ENCODE measurements around the gene TP53I13.

TP53I13 gene

DNA sequence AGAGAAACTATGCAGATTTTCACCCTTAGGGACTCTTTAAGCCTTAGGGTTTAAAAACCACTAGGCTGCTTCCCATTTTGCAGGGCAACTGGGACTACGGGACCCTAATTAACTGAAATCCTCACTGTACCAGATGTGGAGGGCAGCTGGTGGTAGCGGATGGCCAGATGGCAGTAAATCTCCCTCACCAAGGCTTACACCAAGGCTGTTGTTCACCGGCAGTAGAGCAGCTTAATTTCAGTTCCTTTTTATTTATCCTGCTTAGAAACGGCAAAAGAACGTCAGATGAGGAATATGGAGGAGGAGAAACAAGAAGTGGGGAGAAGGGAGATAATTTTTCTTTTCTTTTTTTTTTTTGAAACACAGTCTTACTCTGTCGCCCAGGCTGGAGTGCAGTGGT, 8.2 kb upstream of the TP53I13 start:
- ChIA-PET CTCF (interaction anchor here (0.7 kb wide), 1 partner anchor 15 kb away, joined by 5 read pairs; no protein-coding TSS in a partner anchor), POLR2A (no interaction called here)
- no peak for DNase-seq (ENCODE audit: extremely low spot score)
- no peak for TF ChIP-seq CTBP1 (IDR thresholded peaks at IDR 0.05; ENCODE audit: borderline replicate concordance)
- no peak for TF ChIP-seq BHLHE40 (IDR thresholded peaks at IDR 0.05; ENCODE audit: borderline replicate concordance)
- no peak for TF ChIP-seq LEF1 (IDR thresholded peaks at IDR 0.05; ENCODE audit: borderline replicate concordance)
- no peak for TF ChIP-seq TARDBP (IDR thresholded peaks at IDR 0.05)
- TF ChIP-seq, protein P1, sequence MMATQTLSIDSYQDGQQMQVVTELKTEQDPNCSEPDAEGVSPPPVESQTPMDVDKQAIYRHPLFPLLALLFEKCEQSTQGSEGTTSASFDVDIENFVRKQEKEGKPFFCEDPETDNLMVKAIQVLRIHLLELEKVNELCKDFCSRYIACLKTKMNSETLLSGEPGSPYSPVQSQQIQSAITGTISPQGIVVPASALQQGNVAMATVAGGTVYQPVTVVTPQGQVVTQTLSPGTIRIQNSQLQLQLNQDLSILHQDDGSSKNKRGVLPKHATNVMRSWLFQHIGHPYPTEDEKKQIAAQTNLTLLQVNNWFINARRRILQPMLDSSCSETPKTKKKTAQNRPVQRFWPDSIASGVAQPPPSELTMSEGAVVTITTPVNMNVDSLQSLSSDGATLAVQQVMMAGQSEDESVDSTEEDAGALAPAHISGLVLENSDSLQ (IDR thresholded peaks at IDR 0.05): no peak
- TF ChIP-seq NFRKB (IDR thresholded peaks at IDR 0.05): no peak

DNA sequence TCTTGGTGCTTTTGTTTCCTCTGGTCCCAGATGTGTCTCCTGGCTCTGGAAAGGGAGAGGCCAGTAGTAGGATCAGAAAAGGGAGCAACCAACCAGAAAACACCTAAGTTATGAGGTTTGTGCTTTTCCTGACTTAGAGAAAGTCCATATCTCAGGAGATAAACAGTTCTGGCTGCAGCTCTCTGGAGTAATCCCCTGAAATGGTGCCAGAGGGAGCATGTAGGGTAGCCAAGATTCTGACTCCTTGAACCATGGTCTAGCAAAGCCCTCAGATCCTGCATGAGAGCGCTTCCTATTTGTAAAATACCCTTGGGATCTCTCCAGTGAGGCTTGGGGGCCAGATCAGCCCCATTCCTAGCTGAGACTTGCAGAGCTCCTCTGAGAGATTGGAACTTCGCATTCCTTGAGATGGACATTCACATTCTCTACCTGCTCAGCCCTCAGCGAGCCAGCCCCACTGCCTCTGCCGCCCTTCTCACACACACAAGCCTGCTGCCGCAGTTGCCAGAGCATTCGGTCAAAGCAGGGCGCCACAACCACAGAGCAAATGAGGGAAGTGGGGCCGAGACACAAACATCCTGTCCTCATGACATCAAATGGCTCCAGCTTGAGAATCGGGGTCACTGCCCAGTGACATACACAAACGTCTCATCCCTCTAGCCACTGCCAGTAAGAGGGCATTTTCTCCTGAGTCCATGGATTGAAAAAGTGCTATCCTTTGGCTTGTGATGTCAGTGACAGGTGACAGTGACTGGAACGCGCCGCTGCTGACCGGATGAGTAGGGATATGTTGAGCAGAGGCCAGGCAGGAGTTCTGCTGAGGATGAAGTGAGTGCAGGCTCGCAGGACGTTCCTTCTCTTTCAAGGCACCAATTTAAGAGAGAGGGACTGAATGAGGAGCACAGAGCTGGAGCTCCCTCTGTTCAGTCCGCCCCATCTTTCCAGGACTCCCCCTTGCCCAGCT, 6.7 kb upstream of the TP53I13 start:
- no peak for DNase-seq (ENCODE audit: extremely low spot score)
- ChIA-PET CTCF (no interaction called here), POLR2A (interaction anchor here (1.0 kb wide), 1 partner anchor 30 kb away, joined by 3 read pairs; the partner anchor contains the start of gene ANKRD13B)
- TF ChIP-seq, protein P1 (IDR thresholded peaks at IDR 0.05): no peak
- TF ChIP-seq ARNT (IDR thresholded peaks at IDR 0.05) (no peak), TARDBP (IDR thresholded peaks at IDR 0.05) (no peak), HDGF (IDR thresholded peaks at IDR 0.05; ENCODE audit: borderline replicate concordance) (no peak), BHLHE40 (IDR thresholded peaks at IDR 0.05; ENCODE audit: borderline replicate concordance) (no peak), CTBP1 (IDR thresholded peaks at IDR 0.05; ENCODE audit: borderline replicate concordance) (no peak)

DNA sequence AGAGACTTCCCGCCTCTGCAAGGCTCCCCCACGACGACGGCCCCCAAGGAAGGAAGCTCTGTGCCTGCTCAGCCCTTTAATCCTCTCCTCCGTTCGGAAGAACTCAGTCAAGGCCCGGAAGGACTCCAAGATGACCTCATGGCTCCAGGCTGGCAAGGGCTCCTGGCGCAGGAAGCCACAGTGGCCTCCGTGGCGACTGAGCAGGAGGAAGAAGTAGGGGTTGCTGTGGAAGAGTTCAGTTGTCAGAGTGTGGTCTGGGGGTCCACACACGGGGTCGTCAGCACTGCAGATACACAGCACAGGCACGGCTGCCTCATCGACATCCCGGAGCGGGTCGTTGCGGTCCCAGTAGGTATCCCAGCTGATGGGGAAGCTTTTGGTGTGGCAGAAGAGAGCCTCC, 5.9 kb upstream of the TP53I13 start:
- no peak for TF ChIP-seq ARNT (IDR thresholded peaks at IDR 0.05)
- no peak for TF ChIP-seq L3MBTL2 (conservative IDR thresholded peaks at IDR 0.05)
- TF ChIP-seq BHLHE40 (IDR thresholded peaks at IDR 0.05; ENCODE audit: borderline replicate concordance): no peak
- TF ChIP-seq, protein P1 (IDR thresholded peaks at IDR 0.05): no peak
- no peak for TF ChIP-seq SP1 (IDR thresholded peaks at IDR 0.05)
- no peak for TF ChIP-seq HDGF (IDR thresholded peaks at IDR 0.05; ENCODE audit: borderline replicate concordance)
- TF ChIP-seq FOXA1 (IDR thresholded peaks at IDR 0.05): no peak
- no peak for TF ChIP-seq NFRKB (IDR thresholded peaks at IDR 0.05)
- no peak for TF ChIP-seq SUZ12 (IDR thresholded peaks at IDR 0.05)
- TF ChIP-seq ZNF384 (IDR thresholded peaks at IDR 0.05): no peak
- TF ChIP-seq CTBP1 (IDR thresholded peaks at IDR 0.05; ENCODE audit: borderline replicate concordance): no peak
- no peak for TF ChIP-seq LEF1 (IDR thresholded peaks at IDR 0.05; ENCODE audit: borderline replicate concordance)
- no peak for TF ChIP-seq FOXK2 (IDR thresholded peaks at IDR 0.05)
- TF ChIP-seq FOXM1 (IDR thresholded peaks at IDR 0.05; ENCODE audit: borderline replicate concordance): no peak
- no peak for TF ChIP-seq ELF4 (IDR thresholded peaks at IDR 0.05)
- no peak for TF ChIP-seq TARDBP (IDR thresholded peaks at IDR 0.05)
- POLR2A ChIA-PET: no interaction called here
- no peak for DNase-seq (ENCODE audit: extremely low spot score)
- CTCF ChIA-PET: no interaction called here

DNA sequence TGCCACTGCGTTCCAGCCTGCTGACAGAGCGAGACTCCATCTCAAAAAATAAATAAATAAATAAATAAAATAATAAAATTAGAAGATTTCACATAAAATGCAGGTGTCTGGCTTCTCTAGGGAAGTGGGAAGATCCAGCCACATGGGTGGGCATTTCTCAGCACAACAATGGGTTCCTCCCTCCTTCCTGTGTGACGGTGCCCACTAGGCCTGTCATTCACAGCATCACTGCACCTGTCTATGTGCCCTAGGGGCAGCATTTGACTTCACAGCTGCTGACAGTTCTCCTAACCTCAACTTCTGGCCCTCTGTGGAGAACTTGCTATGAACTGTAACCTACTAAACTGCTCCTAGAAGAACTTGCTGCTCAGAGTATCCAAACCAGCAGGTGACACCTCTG, 4.7 kb upstream of the TP53I13 start:
- ChIA-PET POLR2A (no interaction called here), CTCF (interaction anchor here (0.5 kb wide), 1 partner anchor 22 kb away, joined by 3 read pairs; no protein-coding TSS in a partner anchor)
- DNase-seq (ENCODE audit: extremely low spot score): no peak
- no peak for TF ChIP-seq LEF1 (IDR thresholded peaks at IDR 0.05; ENCODE audit: borderline replicate concordance)
- no peak for TF ChIP-seq FOXA1 (IDR thresholded peaks at IDR 0.05)
- TF ChIP-seq ZNF384 (IDR thresholded peaks at IDR 0.05): no peak
- no peak for TF ChIP-seq NFRKB (IDR thresholded peaks at IDR 0.05)

DNA sequence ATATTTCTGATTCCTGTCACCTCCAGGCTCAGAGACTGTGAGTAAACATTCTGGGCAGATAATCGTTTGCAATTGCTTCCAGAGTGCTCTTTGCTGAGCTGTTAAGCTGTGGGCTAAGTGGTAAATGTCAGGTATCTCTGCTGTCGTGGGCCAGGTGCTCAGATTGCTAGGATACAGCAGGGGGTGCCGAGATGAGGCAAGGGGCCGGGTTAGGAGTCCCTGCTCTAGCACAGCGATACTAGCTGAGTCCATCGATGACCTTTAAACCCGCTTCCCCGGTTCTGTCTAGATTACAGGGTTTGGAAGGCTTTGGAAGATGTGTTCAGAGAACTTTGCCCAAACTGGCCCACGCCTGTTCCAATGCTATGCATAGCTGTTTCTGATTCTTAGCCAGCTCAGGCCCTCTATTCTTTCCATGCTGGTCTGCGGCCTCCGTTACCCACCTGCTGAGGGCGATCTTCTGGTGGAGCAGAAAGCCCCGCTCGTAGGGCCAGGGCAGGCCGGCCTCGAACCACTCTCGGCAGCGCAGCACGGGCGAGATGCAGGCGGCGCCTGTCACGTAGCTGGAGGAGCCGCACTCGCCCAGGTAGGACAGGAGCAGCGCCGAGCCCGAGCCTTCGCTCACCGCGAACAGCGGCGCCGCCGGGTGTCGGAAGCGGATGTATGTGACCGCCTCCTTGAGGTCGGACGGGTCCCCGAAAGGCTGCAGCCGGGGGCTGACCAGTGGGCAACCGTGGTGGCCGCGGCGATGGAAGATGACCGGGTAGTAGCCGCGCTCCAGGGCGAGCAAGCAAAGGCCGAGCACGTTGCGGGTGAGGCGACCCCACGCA, 2.6 kb upstream of the TP53I13 start:
- DNase-seq (ENCODE audit: extremely low spot score): no peak
- TF ChIP-seq NFRKB (IDR thresholded peaks at IDR 0.05) (no peak), FOXA1 (IDR thresholded peaks at IDR 0.05) (no peak), ZNF384 (IDR thresholded peaks at IDR 0.05) (no peak), HDGF (IDR thresholded peaks at IDR 0.05; ENCODE audit: borderline replicate concordance) (no peak), L3MBTL2 (conservative IDR thresholded peaks at IDR 0.05) (no peak), FOXM1 (IDR thresholded peaks at IDR 0.05; ENCODE audit: borderline replicate concordance) (no peak), SUZ12 (IDR thresholded peaks at IDR 0.05) (no peak), TARDBP (IDR thresholded peaks at IDR 0.05) (no peak), ARNT (IDR thresholded peaks at IDR 0.05) (no peak), FOXK2 (IDR thresholded peaks at IDR 0.05) (no peak), LEF1 (IDR thresholded peaks at IDR 0.05; ENCODE audit: borderline replicate concordance) (no peak), CTBP1 (IDR thresholded peaks at IDR 0.05; ENCODE audit: borderline replicate concordance) (no peak), ELF4 (IDR thresholded peaks at IDR 0.05) (no peak), SP1 (IDR thresholded peaks at IDR 0.05) (no peak), BHLHE40 (IDR thresholded peaks at IDR 0.05; ENCODE audit: borderline replicate concordance) (no peak)
- TF ChIP-seq, protein P1 (IDR thresholded peaks at IDR 0.05): no peak
- ChIA-PET POLR2A (interaction anchor here (0.9 to 1.0 kb wide), 2 partner anchors 9 kb away, joined by 3 read pairs; no protein-coding TSS in a partner anchor), CTCF (interaction anchor here (0.6 to 2.0 kb wide), 4 partner anchors 11 to 416 kb away, joined by 3 to 5 read pairs (median 4); no protein-coding TSS in a partner anchor)
